GM18526 (cell line): ENCODE measurements around the gene SV2B.

ENCODE experiments used
- POLR2A ChIP-seq: IDR thresholded peaks from 3 replicates; pipeline ENCODE4 v1.6.1; 2011; ENCODE audit not compliant: insufficient read length; ENCODE audit errors: extremely low read depth

The SV2B gene, protein sequence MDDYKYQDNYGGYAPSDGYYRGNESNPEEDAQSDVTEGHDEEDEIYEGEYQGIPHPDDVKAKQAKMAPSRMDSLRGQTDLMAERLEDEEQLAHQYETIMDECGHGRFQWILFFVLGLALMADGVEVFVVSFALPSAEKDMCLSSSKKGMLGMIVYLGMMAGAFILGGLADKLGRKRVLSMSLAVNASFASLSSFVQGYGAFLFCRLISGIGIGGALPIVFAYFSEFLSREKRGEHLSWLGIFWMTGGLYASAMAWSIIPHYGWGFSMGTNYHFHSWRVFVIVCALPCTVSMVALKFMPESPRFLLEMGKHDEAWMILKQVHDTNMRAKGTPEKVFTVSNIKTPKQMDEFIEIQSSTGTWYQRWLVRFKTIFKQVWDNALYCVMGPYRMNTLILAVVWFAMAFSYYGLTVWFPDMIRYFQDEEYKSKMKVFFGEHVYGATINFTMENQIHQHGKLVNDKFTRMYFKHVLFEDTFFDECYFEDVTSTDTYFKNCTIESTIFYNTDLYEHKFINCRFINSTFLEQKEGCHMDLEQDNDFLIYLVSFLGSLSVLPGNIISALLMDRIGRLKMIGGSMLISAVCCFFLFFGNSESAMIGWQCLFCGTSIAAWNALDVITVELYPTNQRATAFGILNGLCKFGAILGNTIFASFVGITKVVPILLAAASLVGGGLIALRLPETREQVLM

DNA sequence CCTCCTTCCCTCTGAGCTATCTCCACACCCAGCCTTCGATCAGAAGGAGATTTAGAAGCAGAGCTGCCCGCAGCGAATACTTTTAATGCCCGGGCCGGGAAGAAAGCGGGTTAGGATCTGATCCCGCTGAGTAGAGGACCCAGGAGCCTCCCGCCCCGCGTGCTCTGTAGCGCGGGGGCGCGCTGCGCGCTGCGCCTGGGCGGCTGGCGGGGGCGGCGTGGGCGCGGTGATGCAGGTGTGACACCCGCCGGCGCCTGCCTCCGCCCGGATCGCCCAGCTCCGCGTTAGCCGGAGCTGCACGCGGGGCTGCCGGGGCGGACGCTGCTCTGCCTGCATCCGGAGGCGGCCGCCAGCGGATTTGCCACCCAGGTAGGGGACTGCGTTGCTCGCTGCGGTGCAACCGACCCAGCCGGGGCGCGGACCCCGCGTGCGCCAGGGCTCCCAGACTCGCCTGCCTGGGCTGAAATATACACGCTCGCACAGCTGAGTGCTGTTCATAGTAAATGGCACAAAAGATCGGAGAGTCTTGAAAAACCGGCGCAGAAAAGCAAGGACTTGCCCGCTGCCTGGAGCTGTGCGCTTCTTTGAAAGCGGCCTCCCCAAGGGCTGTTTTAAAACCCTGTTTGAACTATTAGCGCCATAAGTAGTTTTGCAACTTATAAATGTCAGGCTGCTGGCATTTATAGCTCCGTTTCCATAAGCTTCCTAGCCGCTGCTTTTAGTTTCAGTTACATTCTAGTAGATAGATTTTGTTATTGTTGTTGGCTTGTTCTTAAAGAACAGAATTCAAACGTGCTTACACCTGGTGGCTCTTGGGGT is at the start of gene SV2B:
Gene SV2B (plus strand): TSS at position 263 of the 819 bp plus-strand sequence. CDS start 126,007 bp downstream, outside the sequence.
- TF ChIP-seq POLR2A = no peak

- no peak for TF ChIP-seq POLR2A
These were observed 48.8 kb upstream of the SV2B start for GRCh38 chr15:91051248-91051647.

- no peak for TF ChIP-seq POLR2A
These were observed 45.2 kb upstream of the SV2B start for GRCh38 chr15:91054816-91055215.

- no peak for TF ChIP-seq POLR2A
These were observed 44.3 kb upstream of the SV2B start for GRCh38 chr15:91055548-91056331.

- TF ChIP-seq POLR2A = no peak
These were observed 38.8 kb upstream of the SV2B start for GRCh38 chr15:91061230-91061629.

GRCh38 chr15:91061997-91062396 is 38.1 kb upstream of the SV2B start:
- TF ChIP-seq POLR2A = no peak

DNA sequence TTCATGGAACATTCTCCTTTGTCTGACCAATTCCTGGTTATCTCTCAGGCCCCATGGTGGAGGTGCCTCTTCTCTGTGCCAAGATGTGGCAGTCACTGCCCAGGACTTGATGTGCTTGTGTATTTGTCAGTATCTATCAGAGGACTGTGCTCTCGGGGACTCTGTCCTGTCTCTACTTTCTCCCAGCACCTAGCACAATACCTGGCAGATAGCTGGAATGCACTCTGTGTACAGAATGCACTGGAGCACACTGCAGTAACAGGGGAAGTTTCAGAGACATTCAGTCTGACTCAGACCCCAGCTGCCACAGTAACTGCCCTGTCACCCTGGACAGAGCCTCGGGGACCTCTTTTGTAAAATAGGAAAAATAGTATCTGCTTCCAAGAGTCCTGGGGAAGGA is 34.6 kb upstream of the SV2B start:
- TF ChIP-seq POLR2A = no peak

DNA sequence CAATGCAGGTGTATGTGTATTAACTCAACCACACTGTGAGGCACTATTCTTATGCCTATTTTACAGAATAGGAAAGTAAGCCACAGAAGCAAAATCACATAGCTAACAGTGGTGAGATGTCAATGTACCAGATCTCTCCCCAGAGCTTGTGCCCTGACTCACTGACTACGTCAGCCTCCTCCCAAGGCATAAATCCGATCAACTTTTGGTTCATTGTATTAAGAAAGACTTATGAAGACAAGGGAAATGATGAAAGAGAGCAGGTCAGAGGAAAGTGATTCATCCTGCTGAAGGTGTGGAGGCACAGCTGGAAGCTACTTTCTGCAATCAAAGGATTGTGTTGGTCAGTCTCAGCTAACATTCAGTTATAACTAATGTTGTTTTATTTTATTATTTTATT is 33.0 kb upstream of the SV2B start:
- TF ChIP-seq POLR2A = no peak

- TF ChIP-seq POLR2A = no peak
These were observed 31.6 kb upstream of the SV2B start for GRCh38 chr15:91068436-91068835.

- no peak for TF ChIP-seq POLR2A
These were observed 31.1 kb upstream of the SV2B start for GRCh38 chr15:91068966-91069365.

- no peak for TF ChIP-seq POLR2A
These were observed 29.2 kb upstream of the SV2B start for GRCh38 chr15:91070872-91071271.

DNA sequence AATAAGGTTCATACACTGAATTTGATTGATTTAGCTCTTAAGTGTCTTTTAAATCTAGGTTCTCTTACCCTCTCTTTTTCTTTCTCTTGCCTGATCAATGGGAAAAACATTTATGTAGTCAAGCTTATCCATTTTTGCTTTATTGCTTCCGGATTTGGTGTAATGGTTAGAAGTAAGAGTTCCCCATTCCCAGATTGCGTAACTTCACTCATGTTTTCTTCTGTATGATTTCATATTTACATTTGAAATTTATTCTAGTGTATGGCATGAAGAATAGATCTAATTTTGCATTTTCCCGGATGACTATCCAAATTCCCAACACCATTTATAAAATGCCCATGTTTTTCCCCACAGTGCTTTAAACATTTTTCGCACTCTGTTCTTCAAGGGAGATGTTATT is 27.9 kb upstream of the SV2B start:
- TF ChIP-seq POLR2A = no peak

DNA sequence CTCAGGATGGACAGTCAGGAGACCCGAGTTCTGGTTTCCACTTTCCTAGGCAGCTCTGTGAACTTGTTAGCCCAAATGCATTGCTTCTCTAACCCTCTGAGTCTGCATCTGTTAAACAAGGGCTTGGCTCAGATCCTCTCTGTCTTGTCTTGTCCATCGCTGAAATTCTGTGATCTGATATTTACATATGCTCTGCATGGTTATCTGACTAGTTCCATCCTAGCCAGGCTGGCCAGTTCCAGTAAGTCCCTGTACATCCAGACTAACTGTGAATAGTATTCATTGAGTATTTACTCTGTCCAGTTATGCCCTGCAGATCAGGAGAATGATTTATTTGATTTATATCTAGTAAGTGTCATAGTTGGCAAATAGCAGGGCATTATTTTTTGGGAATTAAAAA is 27.0 kb upstream of the SV2B start:
- no peak for TF ChIP-seq POLR2A

DNA sequence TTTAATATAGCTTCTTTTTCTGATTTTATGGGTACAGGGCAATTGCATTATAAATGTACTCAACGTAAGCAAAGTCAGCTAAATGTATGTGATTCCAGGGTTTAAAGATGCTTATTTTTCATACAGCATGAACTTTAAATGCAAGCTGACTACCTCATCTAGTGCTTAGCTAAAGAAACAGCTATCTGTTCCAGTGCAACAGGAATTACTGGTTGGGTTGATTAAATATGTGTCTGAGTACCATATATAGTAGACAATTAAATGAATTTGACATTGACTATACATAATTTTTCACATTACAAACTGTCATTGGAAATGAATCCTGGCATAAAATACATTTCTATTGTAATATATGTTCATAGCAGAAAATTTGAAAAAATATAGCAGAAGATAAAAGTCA is 26.3 kb upstream of the SV2B start:
- TF ChIP-seq POLR2A = no peak

DNA sequence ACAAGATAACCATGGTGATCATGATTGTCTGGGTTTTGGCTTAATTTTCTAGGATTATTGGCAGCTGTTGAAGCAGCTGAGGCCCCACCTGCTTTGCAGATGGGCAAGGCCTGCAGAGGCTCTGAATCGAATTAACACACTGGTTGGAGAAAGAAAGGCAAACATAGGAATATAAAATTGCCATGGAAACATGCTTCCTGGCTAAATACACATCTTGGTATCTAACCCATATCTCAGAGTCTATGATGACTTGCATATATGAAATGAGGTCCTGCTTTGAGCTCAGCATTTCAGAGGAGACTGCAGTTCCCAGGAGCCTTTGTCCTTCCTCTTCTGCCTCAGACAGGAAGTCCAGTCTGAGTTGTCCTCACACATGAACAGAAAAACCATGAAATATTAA is 24.3 kb upstream of the SV2B start:
- TF ChIP-seq POLR2A = no peak

- no peak for TF ChIP-seq POLR2A
These were observed 23.0 kb upstream of the SV2B start for GRCh38 chr15:91077029-91077428.

DNA sequence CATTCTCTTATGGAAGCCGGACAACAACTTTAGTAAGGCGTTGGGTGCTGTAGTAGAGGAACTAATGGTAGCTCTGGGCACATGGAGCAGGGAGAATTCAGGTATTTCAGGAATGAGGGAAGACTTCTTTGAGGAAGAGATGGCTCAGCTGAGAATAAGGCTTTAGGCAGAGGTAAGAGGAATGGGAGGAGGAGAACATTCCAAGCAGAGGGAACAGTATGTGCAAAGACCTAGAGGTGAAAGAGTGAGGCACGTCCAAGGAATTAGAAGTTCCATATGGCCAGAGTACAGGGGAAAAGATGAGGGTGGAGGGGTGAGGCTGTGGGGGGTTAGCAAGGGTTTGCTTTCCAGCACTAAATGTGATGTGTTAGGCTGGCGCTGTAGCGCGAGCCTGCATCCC is 1.6 kb upstream of the SV2B start:
- no peak for TF ChIP-seq POLR2A
